Endothelial cell (in vitro differentiated cells): ENCODE data around the gene AHRR. TPM values are rescaled to one million over a fixed set of nuclear protein-coding genes. Genes with fewer than 3 reads are reported as not detected.

Experiments
- DNase-seq: peaks from one replicate; pipeline ENCODE4 v3.0.0; 2021; ENCODE audit warnings: low spot score
- H3K27ac Mint-ChIP-seq: one replicate; pipeline ENCODE4 v1.8.0; 2021; ENCODE audit warnings: mixed read lengths, inconsistent platforms; ENCODE audit not compliant: unreplicated experiment
- H3K27me3 Mint-ChIP-seq: one replicate; pipeline ENCODE4 v1.8.0; 2021; ENCODE audit warnings: mild to moderate bottlenecking, moderate library complexity, mixed read lengths, inconsistent platforms; ENCODE audit not compliant: unreplicated experiment
- H3K36me3 Mint-ChIP-seq: one replicate; pipeline ENCODE4 v1.8.0; 2021; ENCODE audit warnings: mild to moderate bottlenecking, low read depth, mixed read lengths, inconsistent platforms; ENCODE audit not compliant: unreplicated experiment
- H3K4me1 Mint-ChIP-seq: one replicate; pipeline ENCODE4 v1.8.0; 2021; ENCODE audit warnings: mild to moderate bottlenecking, mixed read lengths, inconsistent platforms; ENCODE audit not compliant: unreplicated experiment
- H3K4me3 Mint-ChIP-seq: one replicate; pipeline ENCODE4 v1.8.0; 2021; ENCODE audit warnings: mild to moderate bottlenecking, mixed read lengths, inconsistent platforms; ENCODE audit not compliant: unreplicated experiment
- H3K9me3 Mint-ChIP-seq: one replicate; pipeline ENCODE4 v1.8.0; 2021; ENCODE audit warnings: mixed read lengths, inconsistent platforms; ENCODE audit not compliant: unreplicated experiment
- total RNA-seq: library from RNA; stranded (reverse); fragmentation: NEBNext Ultra II Directional; extraction: Animal tissue kit (Norgen Biotek cat#: 25700); gene quantifications from one replicate; pipeline ENCODE4 v1.2.1, GENCODE V29; 2021; ENCODE audit not compliant: unreplicated experiment
- TF ChIP-seq, protein P1 (sequence below): fragments of 200-600 bp; sonication (generic); IDR thresholded peaks from one replicate; pipeline ENCODE4 v1.5.0; 2021; ENCODE audit warnings: antibody characterized with exemption; ENCODE audit not compliant: unreplicated experiment

The AHRR gene
- total RNA-seq, 1 donor from 2014 or later, result 8.7 TPM

DNA sequence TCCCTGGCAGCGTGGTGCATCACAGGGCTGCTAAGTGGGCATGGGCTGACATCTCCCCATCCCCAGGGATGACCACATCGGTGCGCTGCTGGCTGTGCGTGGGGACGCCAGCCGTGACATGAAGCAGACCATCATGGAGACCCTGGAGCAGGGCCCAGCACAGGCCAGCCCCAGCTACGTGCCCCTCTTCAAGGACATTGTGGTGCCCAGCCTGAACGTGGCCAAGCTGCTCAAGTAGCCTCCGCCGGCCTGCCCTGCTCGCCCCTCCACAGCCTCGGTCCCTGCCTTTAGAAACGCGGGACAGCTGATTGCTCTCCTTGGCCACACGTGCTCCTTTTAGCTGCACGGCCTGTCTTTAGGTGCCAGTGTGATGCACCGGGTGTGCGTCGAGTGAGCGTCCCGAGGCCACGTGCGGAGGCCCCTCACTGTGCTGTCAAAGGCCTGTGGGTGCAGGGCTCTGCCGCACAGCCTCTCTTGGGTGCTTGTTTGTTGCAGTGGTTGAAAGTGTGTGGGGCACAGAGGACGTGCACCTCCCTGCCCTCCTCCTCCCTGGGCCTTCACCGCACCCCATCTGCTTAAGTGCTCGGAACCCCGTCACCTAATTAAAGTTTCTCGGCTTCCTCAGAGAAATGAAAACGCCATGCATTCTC lies 145.3 kb downstream of the AHRR start:
- TF ChIP-seq, protein P1, sequence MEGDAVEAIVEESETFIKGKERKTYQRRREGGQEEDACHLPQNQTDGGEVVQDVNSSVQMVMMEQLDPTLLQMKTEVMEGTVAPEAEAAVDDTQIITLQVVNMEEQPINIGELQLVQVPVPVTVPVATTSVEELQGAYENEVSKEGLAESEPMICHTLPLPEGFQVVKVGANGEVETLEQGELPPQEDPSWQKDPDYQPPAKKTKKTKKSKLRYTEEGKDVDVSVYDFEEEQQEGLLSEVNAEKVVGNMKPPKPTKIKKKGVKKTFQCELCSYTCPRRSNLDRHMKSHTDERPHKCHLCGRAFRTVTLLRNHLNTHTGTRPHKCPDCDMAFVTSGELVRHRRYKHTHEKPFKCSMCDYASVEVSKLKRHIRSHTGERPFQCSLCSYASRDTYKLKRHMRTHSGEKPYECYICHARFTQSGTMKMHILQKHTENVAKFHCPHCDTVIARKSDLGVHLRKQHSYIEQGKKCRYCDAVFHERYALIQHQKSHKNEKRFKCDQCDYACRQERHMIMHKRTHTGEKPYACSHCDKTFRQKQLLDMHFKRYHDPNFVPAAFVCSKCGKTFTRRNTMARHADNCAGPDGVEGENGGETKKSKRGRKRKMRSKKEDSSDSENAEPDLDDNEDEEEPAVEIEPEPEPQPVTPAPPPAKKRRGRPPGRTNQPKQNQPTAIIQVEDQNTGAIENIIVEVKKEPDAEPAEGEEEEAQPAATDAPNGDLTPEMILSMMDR, result no peak
- no peak for DNase-seq
- Mint-ChIP-seq H3K27me3 (peaks cover 3% of the 10 kb centered on the region), H3K9me3 (no peaks in the 10 kb centered on the region), H3K36me3 (peaks cover 22% of the 10 kb centered on the region), H3K4me3 (no peak overlapping the region), H3K4me1 (peaks cover 3% of the 10 kb centered on the region), H3K27ac (no peak overlapping the region)

DNA sequence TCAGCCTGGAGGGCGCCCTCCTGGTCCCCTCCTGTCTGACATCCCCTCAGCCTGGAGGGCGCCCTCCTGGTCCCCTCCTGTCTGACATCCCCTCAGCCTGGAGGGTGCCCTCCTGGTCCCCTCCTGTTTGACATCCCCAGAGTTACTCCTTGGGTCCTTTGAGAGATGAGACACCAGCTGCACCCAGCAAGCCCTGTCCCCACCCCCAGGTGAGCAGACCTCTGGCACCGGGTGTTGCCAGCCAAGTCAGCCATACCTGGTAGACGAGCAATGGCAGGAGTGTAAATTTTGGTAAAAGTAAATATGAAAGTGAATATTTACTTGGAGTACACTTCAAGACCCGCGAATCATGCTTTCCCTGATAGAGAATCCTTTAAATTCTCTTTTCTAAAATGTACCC lies 146.9 kb downstream of the AHRR start:
- H3K9me3 Mint-ChIP-seq, result no peaks in the 10 kb centered on the region
- no peak overlapping the region for H3K4me3 Mint-ChIP-seq
- H3K27ac Mint-ChIP-seq, result no peak overlapping the region
- H3K4me1 Mint-ChIP-seq, result peaks cover 6% of the 10 kb centered on the region
- peaks cover 16% of the 10 kb centered on the region for H3K36me3 Mint-ChIP-seq
- TF ChIP-seq, protein P1, result no peak
- peaks cover 1% of the 10 kb centered on the region for H3K27me3 Mint-ChIP-seq
- DNase-seq, result no peak

DNA sequence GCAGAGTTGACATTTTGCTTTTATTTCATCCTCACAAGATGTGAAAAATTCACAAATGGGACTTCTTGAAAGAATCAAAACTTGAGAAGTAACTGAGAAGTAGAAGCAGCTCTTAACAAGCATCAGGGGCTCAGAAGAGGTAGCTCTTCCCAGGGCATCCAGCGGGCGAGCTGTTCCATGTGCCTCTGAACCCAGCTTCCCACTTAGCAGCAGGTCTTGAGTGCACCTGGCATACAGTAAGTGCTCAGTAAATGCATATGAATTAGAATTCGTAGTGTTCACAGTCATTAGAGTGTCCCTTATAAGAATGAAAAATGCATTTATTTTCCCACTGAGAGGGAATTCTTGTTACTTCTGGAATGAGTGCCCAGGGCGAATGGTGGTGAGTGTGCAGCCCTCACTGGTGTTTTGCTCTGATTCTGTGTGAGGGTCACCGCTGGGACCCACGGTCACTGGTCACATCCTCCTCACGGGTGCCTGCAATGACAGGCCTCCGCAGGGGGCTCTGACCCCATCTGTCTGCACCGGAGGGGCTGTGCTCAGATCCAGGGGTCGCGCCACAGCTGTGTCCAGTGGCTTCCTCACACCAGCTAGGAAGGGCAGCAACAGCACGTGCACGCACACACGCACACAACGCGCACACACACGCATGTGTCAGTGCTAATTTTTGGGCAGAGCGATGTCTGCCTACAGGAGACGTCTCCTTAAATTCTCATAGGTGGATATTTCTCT lies 148.4 kb downstream of the AHRR start:
- Mint-ChIP-seq H3K9me3 (no peaks in the 10 kb centered on the region), H3K27me3 (peaks cover 4% of the 10 kb centered on the region), H3K4me3 (no peak overlapping the region), H3K4me1 (peaks cover 6% of the 10 kb centered on the region), H3K36me3 (peaks cover 8% of the 10 kb centered on the region), H3K27ac (no peak overlapping the region)
- no peak for DNase-seq
- TF ChIP-seq, protein P1, result no peak

DNA sequence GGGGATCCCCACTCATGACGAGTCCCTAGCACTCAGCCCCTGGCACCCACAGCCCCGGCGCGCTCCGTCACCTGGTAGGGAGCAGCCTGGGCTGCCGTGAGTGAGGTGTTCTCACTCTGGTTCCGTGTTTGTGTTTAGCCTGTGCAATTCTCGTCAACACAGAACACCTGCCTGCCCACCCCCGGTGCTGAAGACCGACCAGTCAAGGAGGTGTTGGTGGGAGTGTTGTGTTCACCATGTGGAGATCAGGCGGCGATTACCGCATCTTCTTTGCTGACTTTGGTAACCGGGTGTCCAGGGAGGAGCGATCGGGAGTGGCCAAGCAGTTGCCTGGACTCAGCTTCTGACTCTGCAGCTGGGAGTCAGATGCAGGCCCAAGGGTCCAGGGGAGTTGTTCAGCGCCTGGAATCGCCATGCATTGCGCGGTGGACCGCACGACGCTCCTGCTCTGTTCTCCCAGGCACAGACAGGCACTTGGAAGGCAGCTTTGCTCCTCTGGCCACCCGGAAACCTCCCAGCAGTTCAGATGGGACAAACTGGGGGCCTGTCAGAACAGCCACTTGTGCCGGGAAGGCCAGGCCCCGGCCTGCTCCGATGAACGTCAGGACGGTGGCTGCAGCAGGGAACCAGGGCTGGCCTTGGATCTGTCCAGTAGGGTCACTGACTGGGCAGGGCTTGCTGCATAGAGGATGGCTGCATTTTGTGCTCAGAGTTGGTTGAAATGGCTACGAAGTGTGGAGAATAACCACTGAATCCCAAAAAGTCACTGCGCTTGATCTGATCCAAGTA lies 149.6 kb downstream of the AHRR start:
- TF ChIP-seq, protein P1, result no peak
- no peaks in the 10 kb centered on the region for H3K9me3 Mint-ChIP-seq
- peaks cover 6% of the 10 kb centered on the region for H3K4me1 Mint-ChIP-seq
- no peak overlapping the region for H3K27ac Mint-ChIP-seq
- no peak for DNase-seq
- peaks cover 8% of the 10 kb centered on the region for H3K36me3 Mint-ChIP-seq
- peak overlapping the region; percentile 65 for H3K4me3 Mint-ChIP-seq
- peaks cover 7% of the 10 kb centered on the region for H3K27me3 Mint-ChIP-seq
